Aorta (tissue), 5 donors: ENCODE results near the gene ARFGEF2. TPM values are rescaled to one million over a fixed set of nuclear protein-coding genes. Genes with fewer than 3 reads are reported as not detected.

Experiments
- ATAC-seq: fragments of 200-7000 bp; cut with Tn5 transposase; one replicate; pipeline ENCODE4 v1.9.1; 2022; ENCODE audit warnings: moderate library complexity; ENCODE audit not compliant: low FRiP score
- DNase-seq, 2 donors: peaks; one replicate each; pipeline ENCODE4 v3.0.0-alpha.2; 2020
- H3K27ac ChIP-seq, 2 donors: one replicate each; pipeline ENCODE4 v1.5.1; 2013; ENCODE audit warnings: low read length in 2 of 2, mild to moderate bottlenecking in 2 of 2, moderate library complexity in 2 of 2, control low read depth in 1 of 2, inconsistent platforms in 1 of 2, low read depth in 1 of 2
- H3K27me3 ChIP-seq, 2 donors: one replicate each; pipeline ENCODE4 v1.6.1; 2013; ENCODE audit warnings: control low read depth in 1 of 2, low read length in 1 of 2, mild to moderate bottlenecking in 1 of 2, moderate library complexity in 1 of 2; ENCODE audit not compliant: insufficient read depth in 2 of 2, control insufficient read depth in 1 of 2
- H3K36me3 ChIP-seq, 2 donors: one replicate each; pipeline ENCODE4 v1.6.1; 2013; ENCODE audit warnings: control low read depth in 1 of 2, low read length in 1 of 2, mild to moderate bottlenecking in 1 of 2; ENCODE audit not compliant: insufficient read depth in 2 of 2, control insufficient read depth in 1 of 2
- H3K4me1 ChIP-seq, 2 donors: one replicate each; pipeline ENCODE4 v1.6.1; 2013; ENCODE audit warnings: low read length in 2 of 2, control low read depth in 1 of 2, mild to moderate bottlenecking in 1 of 2, moderate library complexity in 1 of 2; ENCODE audit not compliant: insufficient read depth in 2 of 2, control insufficient read depth in 1 of 2
- H3K4me3 ChIP-seq, 2 donors: one replicate each; pipeline ENCODE4 v1.5.1; 2013; ENCODE audit warnings: low read length in 2 of 2, control low read depth in 1 of 2, mild to moderate bottlenecking in 1 of 2
- H3K9me3 ChIP-seq: one replicate; pipeline ENCODE4 v1.6.1; 2013; ENCODE audit warnings: mild to moderate bottlenecking, low read length; ENCODE audit not compliant: control insufficient read depth
- WGBS, 2 donors: extraction: QIAGEN DNeasy Blood & Tissue Kit; methylation state at CpG; one replicate each; pipeline ENCODE4 v1.1.7; 2013; 5-methylcytosine and 5-hydroxymethylcytosine counted together
- intact Hi-C, 2 donors: fragments of 100-400 bp; cut with DNase I; formaldehyde crosslinking; loops; one replicate each; pipeline versions ENCODE4 v1.14.2 to v1.15.0; 2022
- polyA plus RNA-seq, 2 donors: library from polyadenylated mRNA; stranded (reverse); fragments of 200-250 nt; gene quantifications; one replicate each; pipeline ENCODE4 v1.2.3, GENCODE V29; 2013
- total RNA-seq, 2 donors: library from RNA; stranded (reverse); fragmentation: NEBNext Ultra II Directional; extraction: Animal tissue kit (Norgen Biotek cat#: 25700); gene quantifications; one replicate each; pipeline ENCODE4 v1.2.1, GENCODE V29; 2021
- donor health status: healthy with polysubstance abuse.
- donor health status: Bipolar disorder and iron deficiency.
- donor health status: DM: no; HTN: no; CAD: no.
- donor health status: DM: no; HTN: no; CAD: no.
- donor health status: DM: yes; HTN: yes; CAD: no.

Gene ARFGEF2
- total and polyA plus RNA-seq, 4 donors, result 5.8 to 30.2 (median 19.3) TPM

DNA sequence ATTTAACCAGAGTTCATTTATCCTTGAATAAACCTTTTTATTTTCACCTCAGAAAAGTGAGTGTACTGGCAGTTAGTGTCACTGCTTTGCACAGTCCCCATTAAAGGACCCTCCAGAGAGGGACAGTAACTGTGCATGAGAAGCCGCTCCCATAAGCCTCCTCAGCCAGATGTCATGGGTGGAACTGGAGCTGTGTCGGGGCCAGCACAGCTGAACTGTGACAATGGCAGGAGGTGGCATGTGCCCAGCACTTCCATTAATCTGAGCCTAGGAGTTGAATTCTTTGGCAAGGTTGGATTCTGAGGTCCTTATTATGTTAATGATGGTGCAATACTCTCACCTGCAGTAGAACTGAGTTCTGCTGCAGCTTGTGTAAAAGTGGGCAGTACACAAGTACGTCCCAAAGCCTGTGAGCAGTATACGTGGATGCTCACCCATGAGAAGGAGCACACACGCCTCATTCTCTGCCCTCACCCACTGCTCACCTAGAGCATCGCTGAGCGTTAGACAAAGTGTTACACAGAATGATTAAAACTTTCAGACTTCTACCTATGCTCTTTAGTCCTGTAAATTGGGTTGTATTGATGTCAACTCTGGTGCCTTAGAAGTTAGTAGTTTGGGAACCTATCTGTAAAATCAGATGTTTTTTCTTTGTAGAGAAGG lies 112.7 kb downstream of the ARFGEF2 start:
- Histone ChIP-seq H3K36me3 (peaks cover 0 to 9% of the 10 kb centered on the region in 2 donors), H3K4me1 (no peaks in the 10 kb centered on the region), H3K27me3 (no peaks in the 10 kb centered on the region), H3K9me3 (no peaks in the 10 kb centered on the region), H3K4me3 (no peak overlapping the region), H3K27ac (no peak overlapping the region)
- no peak for ATAC-seq
- intact Hi-C loops, result no loop called here
- DNase-seq, result no peak
- 90 to 91% methylated on average over 7 of the region's 7 CpGs for WGBS, 2 donors

DNA sequence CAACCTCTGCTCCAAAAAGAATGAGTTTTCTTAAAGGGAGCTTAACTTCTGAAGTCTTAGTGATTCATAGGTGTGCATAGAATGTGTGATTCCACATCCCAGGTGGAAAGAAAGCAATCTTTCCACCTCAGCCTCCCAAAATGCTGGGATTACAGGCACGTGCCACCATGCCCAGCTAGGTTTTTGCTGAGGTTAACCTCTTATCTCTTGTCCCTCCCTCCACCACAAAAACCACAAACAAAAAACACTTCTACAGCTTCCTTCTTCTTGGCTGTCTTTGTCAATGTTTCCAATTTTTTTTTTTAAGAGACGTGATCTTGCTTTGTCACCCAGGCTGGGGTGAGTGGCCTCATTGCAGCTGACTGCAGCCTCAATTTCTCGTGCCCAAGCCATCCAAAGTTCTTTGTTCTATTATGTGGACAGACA lies 116.5 kb downstream of the ARFGEF2 start:
- no peaks in the 10 kb centered on the region for H3K9me3 ChIP-seq
- H3K27me3 ChIP-seq, result no peaks in the 10 kb centered on the region
- no peak overlapping the region for H3K4me3 ChIP-seq
- ATAC-seq (no peak), DNase-seq (no peak)
- no peaks in the 10 kb centered on the region for H3K4me1 ChIP-seq
- WGBS, 2 donors, result 73 to 78% methylated on average over 3 of the region's 3 CpGs
- H3K27ac ChIP-seq, result no peak overlapping the region
- H3K36me3 ChIP-seq, result peaks cover 0 to 6% of the 10 kb centered on the region in 2 donors
- intact Hi-C loops, result no loop called here

DNA sequence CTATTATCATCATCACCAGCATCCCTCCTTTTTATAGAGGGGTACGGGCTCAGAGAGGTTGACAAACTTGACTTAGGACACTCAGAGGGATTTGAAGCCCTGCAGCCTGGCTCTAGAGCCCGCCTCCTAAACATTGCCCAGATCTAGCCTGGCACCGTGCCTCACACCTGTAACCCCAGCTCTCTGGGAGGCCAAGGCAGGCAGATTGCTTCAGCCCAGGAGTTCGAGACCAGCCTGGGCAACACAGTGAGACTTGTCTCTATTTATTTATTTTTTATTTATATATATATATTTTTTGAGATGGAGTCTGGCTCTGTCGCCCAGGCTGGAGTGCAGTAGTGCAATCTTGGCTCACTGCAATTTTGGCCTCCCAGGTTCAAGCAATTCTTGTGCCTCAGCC lies 118.3 kb downstream of the ARFGEF2 start:
- no peaks in the 10 kb centered on the region for H3K27me3 ChIP-seq
- H3K36me3 ChIP-seq, result no peaks in the 10 kb centered on the region
- H3K9me3 ChIP-seq, result no peaks in the 10 kb centered on the region
- DNase-seq (no peak), ATAC-seq (no peak)
- intact Hi-C loops, result no loop called here
- no peak overlapping the region for H3K27ac ChIP-seq
- no peaks in the 10 kb centered on the region for H3K4me1 ChIP-seq
- no peak overlapping the region for H3K4me3 ChIP-seq
- WGBS, 2 donors, result 93 to 95% methylated on average over 5 of the region's 5 CpGs

DNA sequence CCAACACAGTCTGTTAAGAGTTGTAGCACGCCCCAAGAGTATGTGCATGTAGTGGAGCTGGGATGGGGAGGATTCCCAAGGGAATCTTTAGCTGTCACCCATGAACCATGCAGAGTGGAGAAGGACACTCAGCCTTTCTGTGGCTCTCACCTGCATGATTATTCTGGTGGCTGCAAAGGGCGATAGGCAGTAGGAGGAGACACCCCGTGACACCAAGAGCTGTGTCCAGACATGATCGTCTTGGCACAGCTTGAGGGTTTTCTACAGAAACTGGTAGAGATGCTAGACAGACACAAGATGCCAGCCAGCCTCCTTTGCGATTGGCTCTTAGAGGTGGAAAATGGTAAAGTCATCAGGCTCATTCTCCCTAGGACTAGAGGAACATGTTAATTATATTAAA lies 121.5 kb downstream of the ARFGEF2 start:
- Histone ChIP-seq H3K27ac (no peak overlapping the region), H3K4me3 (no peak overlapping the region), H3K27me3 (no peaks in the 10 kb centered on the region), H3K36me3 (no peaks in the 10 kb centered on the region), H3K9me3 (no peaks in the 10 kb centered on the region), H3K4me1 (no peaks in the 10 kb centered on the region)
- WGBS, 2 donors, result 90 to 92% methylated on average over 5 of the region's 5 CpGs
- no peak for ATAC-seq
- no peak for DNase-seq
- intact Hi-C loops, result no loop called here

DNA sequence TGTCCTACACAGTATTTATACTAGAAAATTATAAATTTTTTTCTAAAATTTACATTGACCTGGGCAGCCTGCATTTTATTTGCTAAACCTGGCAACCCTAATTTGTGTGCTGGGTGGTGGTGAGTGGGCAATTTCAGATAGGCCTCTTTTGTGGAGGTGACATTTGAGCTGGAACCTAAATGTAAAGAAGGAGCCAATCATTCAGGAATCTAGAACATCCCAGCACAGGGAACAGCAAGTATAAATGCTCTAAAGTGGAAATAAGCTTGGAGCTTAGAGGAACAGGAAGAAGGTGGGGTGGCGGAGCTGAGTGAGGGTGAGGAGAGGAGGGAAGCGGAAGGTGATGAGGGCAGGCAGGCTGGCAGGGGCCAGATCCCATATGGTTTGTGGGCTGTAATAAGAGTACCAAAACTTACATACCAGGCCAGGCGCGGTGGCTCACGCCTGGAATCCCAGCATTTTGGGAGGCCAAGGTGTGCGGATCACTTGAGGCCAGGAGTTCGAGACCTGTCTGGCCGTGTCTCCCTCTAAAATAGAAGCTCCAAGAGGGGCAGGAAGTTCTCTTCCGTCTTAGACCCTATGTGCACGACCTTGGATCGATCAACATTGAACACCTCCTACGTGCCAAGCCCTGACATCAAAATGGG lies 124.1 kb downstream of the ARFGEF2 start:
- DNase-seq (peak; percentile 69 to 79), ATAC-seq (peak; percentile 2)
- no peaks in the 10 kb centered on the region for H3K4me1 ChIP-seq
- 9 to 10% methylated on average over 12 of the region's 12 CpGs for WGBS, 2 donors
- peak overlapping the region; percentile 9 to 35 for H3K4me3 ChIP-seq
- no peaks in the 10 kb centered on the region for H3K9me3 ChIP-seq
- intact Hi-C loops, result no loop called here
- no peaks in the 10 kb centered on the region for H3K27me3 ChIP-seq
- peak overlapping the region in 1 of 2 donors; percentile 16 for H3K27ac ChIP-seq
- H3K36me3 ChIP-seq, result no peaks in the 10 kb centered on the region

DNA sequence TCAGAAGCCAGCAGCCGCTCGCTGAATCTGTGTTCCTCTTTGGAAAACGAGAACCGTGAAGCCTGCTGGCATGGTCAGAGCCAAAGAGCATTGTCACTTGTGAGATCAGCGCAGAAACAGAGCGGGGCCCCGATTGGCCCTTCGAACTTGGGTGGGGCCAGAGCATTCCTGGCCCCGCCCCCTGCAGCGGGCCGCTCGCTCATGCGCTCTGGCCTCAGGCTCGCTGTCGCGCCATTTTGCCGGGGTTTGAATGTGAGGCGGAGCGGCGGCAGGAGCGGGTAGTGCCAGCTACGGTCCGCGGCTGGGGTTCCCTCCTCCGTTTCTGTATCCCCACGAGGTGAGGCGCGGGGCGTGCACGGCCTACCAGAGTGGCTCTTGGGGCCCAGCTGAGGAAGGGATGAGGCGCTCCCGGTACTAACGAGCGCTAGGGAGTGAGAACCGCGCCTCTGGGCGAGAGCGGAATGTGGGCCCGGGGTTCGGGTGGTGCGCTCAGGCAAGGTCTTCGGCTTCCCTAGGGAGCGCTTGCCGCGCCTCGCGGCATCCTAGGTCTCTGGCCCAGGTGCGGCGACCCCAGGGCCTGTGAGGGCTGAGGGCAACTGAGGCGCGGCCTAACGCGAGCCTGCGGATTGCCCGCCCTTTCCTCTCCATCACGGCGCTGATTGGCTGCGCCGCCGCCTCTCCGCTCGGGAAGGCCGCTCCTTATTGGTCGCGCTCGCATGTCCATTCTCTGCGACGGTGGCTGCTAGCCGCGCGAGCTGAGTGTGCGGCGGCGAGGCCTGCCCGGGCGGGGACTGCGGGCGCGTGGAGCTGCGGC lies 124.8 kb downstream of the ARFGEF2 start, which contains the start of gene CSE1L:
Gene CSE1L (plus strand): TSS at position 226 of the 814 bp plus-strand sequence. CDS start 12,152 bp downstream, outside the sequence.
- H3K9me3 ChIP-seq, result no peaks in the 10 kb centered on the region
- H3K27ac ChIP-seq, result peak within 1 kb of the TSS in 1 of 2 donors; percentile 94
- ATAC-seq, result peak; percentile 98
- H3K36me3 ChIP-seq, result no peaks in the 10 kb centered on the region
- peak within 1 kb of the TSS; percentile 85 to 89 for H3K4me3 ChIP-seq
- no peaks in the 10 kb centered on the region for H3K4me1 ChIP-seq
- WGBS, 2 donors, result 0% methylated on average over 64 to 80 of the region's 80 CpGs
- no peaks in the 10 kb centered on the region for H3K27me3 ChIP-seq
- intact Hi-C loops, result no loop called here
- peak; percentile 97 to 98 for DNase-seq

GRCh38 chr20:49052334-49052733 lies 130.8 kb downstream of the ARFGEF2 start:
- no peaks in the 10 kb centered on the region for H3K27me3 ChIP-seq
- DNase-seq, result no peak
- H3K4me1 ChIP-seq, result peaks cover 0 to 3% of the 10 kb centered on the region in 2 donors
- no peak overlapping the region for H3K27ac ChIP-seq
- no peak for ATAC-seq
- intact Hi-C loops, result no loop called here
- no peaks in the 10 kb centered on the region for H3K36me3 ChIP-seq
- WGBS, 2 donors, result 89 to 90% methylated on average over 1 of the region's 1 CpG
- no peak overlapping the region for H3K4me3 ChIP-seq
- no peaks in the 10 kb centered on the region for H3K9me3 ChIP-seq

DNA sequence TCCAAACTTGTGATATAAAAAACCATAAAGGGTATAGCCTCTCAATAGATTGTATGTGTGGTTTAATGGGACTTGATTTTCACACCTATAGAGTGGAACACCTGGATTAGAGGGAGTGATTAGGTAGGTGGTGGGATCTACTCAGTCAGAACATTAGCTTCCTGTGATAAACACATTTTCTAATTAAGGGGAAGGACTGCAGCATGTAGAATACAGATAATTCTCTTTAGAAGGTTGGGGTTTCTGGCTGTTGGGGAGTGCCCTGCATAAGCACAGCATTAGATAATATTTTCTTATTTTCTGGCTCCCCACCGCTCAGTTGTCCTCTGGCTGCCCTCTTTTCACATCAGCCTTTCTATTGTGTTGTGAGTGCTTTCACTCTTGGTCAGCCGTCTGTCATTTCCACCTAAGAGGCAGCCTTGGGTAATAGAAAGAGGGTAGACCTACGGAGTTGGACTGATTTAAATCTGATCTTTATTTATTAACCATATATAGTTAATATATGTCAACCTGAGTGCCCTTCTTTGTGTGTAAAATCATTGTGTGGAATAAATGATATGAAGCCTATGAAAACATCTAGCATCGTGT lies 132.6 kb downstream of the ARFGEF2 start:
- Histone ChIP-seq H3K4me1 (peaks cover 0 to 3% of the 10 kb centered on the region in 2 donors), H3K4me3 (no peak overlapping the region), H3K27me3 (no peaks in the 10 kb centered on the region), H3K27ac (no peak overlapping the region), H3K9me3 (no peaks in the 10 kb centered on the region), H3K36me3 (no peaks in the 10 kb centered on the region)
- 77 to 81% methylated on average over 4 of the region's 4 CpGs for WGBS, 2 donors
- no peak for ATAC-seq
- no peak for DNase-seq
- intact Hi-C loops, result no loop called here
